Vagina (tissue), 2 donors: Measurements from ENCODE around the gene SCGN.

Experiments used
- CTCF ChIP-seq, 3 experiments: fragments of 450-650 bp in 2 of 3; fragments of 200-600 bp in 1 of 3; sonication (generic) in 1 of 3; IDR thresholded peaks; one replicate each; pipeline ENCODE4 v1.5.1; 2017 to 2019; ENCODE audit warnings: antibody characterized with exemption in 3 of 3, mild to moderate bottlenecking in 2 of 3, moderate library complexity in 2 of 3
- POLR2AphosphoS5 ChIP-seq, 2 donors: sonication (generic); formaldehyde crosslinking; IDR thresholded peaks; one replicate each; pipeline ENCODE4 v1.9.0; 2017; ENCODE audit warnings: antibody characterized with exemption in 2 of 2, mild to moderate bottlenecking in 2 of 2, low read depth in 1 of 2; ENCODE audit not compliant: insufficient read depth in 1 of 2

- TF ChIP-seq POLR2AphosphoS5 (IDR thresholded peaks at IDR 0.05; ENCODE audit: insufficient read depth in 1 of 2, low read depth in 1 of 2): no peak
- TF ChIP-seq CTCF (IDR thresholded peaks at IDR 0.05): no peak
Observed at GRCh38 chr6:25685251-25685650, 33.2 kb downstream of the SCGN start.
